HG03108 (cell line): ENCODE results near the gene DOCK3.
"Not testable (repeated sequence)": the region's sequence is repeated elsewhere in the genome, so short reads cannot be mapped to it uniquely, and the experiment has no call there.

Experiments used
- ATAC-seq: cut with Tn5 transposase; IDR thresholded peaks from one replicate; pipeline ENCODE4 v1.9.1; 2021; ENCODE audit warnings: moderate library complexity; ENCODE audit not compliant: unreplicated experiment

The DOCK3 gene

DNA sequence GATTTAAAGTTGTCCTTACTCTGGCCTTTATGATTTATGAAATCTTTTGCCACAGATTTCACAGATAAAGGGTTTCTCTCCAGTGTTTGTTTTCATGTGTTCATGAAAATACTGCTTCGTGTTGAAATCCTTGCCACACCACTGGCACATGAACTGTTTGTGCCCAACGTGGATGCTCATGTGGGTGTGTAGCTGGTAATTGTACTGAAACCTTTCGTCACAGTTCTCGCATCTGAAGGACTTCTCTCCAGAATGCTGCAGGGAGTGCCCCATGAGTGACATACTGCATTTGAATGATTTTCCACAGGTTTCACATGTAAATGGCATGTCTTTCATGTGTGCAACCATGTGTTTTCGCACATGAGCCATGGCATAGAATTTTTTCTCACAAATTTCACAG lies 111.9 kb downstream of the DOCK3 start:
- ATAC-seq = no peak

DNA sequence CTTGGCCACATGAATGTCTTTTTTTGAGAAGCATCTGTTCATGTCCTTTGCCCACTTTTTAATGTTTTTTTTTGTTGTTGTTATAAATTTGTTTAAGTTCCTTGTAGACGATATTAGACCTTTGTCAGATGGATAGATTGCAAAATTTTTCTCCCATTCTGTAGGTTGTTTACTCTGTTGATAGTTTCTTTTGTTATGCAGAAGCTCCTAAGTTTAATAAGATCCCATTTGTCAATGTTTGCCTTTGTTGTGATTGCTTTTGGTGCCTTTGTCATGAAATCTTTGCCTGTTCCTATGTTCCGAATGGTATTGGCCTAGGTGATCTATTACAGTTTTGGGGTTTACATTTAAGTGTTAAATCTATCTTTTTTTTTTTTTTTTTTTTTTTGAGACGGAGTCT lies 116.2 kb downstream of the DOCK3 start:
- ATAC-seq = not testable (repeated sequence)

DNA sequence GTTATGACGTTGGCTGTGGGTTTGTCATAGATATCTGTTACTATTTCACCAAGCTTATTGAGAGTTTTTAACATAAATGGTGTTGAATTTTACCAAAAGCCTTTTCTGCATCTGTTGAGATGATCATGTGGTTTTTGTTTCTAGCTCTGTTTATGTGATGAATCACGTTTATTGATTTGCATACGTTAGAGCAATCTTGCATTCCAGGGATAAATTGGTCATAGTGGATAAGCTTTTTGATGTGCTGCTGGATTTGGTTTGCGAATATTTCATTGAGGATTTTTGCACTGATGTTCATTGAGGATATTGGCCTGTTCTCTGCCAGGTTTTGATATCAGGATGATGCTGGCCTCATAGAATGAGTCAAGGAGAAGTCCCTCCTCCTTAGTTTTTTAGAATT lies 117.8 kb downstream of the DOCK3 start:
- ATAC-seq = no peak

DNA sequence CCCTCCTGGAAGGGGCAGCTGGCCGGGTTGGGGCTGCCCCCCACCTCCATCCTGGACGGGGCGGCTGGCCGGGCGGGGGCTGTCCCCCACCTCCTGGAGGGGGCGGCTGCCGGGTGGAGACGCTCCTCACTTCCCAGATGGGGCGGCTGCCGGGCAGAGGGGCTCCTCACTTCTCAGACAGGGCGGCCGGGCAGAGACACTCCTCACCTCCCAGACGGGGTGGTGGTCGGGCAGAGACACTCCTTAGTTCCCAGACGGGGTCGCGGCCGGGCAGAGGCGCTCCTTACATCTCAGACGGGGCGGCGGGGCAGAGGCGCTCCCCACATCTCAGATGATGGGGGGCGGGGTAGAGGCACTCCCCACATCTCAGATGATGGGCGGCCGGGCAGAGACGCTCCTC lies 129.1 kb downstream of the DOCK3 start:
- ATAC-seq = not testable (repeated sequence)

DNA sequence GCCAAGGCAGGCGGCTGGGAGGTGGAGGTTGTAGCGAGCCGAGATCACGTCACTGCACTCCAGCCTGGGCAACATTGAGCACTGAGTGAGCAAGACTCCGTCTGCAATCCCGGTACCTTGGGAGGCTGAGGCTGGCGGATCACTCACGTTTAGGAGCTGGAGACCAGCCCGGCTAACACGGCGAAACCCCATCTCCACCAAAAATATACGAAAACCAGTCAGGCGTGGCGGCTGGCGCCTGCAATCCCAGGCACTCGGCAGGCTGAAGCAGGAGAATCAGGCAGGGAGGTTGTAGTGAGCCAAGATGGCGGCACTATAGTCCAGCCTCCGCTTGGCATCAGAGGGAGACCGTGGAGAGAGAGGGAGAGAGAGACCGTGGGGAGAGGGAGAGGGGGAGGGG lies 129.6 kb downstream of the DOCK3 start:
- not testable (repeated sequence) for ATAC-seq

DNA sequence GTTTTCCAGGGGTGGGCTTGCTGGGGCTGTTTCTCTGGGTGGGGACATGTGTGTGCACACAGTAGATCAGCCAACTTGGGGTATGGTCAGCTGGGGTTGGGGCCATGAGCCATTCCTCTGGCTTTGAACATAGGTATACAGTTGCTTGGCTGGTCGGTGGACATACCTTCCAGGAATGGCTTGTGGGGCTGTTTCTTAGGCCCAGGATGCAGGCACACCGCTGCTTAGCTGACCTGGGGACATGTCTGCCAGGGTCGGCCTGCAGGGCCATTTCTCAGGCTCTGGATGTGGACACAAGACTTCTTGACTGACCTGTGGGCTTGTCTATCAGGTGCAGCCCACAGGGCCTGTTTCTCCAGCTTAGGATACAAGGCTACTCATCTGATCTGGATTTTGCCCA lies 130.6 kb downstream of the DOCK3 start:
- ATAC-seq = no peak

DNA sequence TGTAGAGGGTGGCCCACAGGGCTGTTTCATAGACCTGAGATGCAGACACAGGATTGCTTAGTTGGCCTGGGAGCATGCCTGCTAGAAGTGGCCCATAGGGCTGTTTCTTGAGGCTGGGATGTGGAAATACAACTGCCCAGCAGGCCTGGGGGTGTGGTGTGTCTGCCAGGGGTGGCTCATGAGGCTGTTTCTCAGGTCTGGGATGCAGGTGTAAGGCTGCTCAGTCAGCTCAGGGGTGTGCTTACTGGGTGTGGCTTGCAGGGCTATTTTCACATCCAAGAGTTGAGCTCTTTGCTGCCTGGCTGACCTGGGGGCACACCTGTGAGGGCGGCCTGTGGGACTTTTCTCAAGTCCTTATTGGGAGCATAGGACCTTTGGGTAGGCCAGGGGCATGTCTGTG lies 131.3 kb downstream of the DOCK3 start:
- ATAC-seq = no peak

DNA sequence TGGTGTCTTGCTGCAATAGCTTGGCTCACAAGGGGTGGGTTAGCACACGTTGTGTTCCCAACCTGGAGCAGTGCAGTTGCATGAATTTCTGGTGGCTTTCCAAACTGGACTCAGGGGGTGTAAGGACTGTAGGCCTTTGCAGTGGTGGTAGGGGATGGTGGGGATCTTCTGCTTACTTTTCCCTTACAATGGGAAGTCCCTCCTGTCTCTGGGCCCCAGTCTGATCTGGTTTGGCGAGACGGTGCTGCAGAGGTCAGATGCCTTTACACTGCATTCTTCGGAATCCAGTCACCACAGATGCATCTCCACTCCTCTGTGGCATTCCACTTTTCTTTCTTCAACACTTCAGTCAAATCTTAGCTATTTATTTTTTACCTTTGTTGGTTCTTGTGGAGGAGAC lies 132.1 kb downstream of the DOCK3 start:
- no peak for ATAC-seq

DNA sequence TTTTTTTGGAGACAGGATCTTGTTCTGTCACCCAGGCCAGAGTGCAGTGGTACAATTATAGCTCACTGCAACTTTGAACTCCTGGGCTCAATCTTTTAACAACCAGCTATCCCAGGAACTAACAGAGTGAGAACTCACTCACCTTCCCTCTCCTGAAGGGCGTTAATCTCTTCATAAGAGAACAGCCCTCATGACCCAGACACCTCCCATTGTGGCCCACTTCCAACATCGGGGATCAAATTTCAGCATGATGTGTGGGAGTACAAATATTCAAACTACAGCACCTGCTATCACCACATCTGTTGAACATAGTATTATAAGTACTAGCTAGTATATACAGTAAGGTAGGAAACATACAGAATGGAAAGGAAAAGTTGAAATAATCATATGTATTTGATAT lies 132.5 kb downstream of the DOCK3 start:
- no peak for ATAC-seq

DNA sequence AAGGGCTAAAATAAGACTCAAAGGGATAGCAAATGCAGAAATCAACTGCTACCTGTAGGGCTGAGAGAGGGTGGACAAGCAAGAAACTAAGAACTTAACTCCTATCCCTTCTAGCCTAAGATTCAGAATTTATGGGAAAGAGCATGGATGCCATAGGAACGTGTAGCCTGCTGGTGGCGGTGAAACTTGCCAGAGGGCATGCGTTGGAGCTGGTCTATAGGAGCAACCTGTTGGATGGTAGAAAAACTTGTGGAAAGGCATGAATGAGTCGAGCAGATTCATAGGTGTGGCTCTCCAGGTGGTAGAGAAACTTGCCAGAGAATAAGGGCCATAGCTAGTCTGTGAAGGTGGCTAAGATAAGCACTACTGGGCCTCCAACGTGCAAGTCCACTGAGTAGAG lies 137.2 kb downstream of the DOCK3 start:
- ATAC-seq = no peak

DNA sequence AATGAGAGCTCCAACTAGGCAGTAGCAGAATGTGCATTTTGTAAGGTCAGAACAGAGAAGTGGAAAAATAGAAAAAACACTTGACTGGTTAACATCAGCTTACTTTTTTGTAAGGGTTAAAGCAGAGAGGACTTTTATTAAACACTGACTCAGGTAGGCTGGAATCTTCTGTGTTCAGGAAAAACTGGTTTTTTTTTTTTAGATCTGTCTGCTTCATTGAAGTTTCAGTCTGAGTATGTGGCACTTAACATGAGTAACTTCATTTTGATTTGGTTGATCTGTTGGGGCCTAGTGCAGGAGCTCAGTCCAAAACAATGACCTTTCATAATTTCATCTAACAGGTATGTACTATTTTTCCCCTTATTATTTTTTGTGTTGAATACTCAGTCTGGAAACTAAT lies 141.1 kb downstream of the DOCK3 start:
- no peak for ATAC-seq

DNA sequence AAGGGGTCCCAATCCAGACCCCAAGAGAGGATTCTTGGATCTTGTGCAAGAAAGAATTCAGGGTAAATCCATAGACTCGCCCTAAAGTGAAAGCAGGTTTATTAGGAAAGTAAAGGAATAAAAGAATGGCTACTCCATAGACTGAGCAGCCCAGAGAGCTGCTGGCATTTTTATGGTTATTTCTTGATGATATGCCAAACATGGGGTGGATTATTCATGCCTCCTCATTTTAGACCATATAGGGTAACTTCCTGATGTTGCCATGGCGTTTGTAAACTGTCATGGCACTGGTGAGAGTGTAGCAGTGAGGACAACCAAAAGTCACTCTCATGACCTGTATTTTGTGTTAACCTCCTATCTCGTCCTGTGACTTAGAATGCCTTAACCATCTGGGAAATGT lies 142.2 kb downstream of the DOCK3 start:
- ATAC-seq = no peak

DNA sequence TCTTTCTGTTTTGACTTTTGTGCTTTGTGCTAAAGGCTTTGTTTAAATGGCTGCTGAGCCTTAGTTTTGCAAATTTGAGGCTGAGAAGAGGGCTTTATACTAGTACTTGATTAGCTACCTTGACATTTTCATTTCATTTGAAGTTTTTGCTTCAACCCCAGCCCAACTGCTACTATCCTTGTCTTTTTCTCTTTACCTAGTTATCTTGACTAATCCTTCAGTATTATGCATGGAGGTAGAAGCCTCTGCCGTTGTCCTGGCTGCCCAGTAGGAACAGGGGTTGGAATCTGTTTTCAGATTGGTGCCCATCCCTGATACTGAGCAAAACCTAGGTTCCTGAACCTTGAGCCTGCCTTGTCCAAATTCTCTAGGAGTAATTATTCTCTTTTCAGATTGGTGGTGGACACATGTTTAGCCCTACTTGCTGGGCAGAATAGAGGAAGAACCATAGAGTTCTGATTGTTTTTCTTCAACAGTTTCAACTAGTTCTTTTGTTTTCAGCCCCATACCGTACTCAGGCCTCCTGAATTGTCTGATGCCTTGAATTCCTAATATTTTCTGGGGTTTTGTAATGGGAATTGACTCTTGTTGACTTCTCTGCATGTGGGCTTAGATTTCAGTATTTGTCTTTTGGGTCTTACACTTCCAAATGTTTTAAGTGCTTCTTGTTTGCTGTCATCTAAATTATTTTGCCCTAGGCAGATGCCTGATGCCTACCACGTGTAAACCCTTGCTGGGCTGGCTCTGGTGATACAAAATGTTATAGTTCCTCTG lies 143.2 kb downstream of the DOCK3 start:
- ATAC-seq = no peak

DNA sequence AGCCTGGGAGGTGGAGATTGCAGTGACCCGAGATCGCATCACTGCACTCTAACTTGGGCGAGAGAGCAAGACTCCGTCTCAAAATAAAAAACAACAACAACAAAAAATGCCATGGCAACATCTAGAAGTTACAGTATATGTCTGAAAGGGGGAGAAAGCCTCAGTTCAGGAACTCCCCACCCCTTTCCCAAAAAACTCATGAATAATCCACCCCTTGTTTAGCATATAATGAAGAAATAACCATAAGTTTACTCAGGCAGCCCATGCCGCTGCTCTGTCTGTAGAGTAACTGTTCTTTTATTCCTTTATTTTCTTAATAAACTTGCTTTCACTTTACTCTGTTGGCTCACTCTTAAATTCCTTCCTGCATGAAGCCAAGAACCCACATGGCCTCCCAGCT lies 145.2 kb downstream of the DOCK3 start:
- no peak for ATAC-seq

DNA sequence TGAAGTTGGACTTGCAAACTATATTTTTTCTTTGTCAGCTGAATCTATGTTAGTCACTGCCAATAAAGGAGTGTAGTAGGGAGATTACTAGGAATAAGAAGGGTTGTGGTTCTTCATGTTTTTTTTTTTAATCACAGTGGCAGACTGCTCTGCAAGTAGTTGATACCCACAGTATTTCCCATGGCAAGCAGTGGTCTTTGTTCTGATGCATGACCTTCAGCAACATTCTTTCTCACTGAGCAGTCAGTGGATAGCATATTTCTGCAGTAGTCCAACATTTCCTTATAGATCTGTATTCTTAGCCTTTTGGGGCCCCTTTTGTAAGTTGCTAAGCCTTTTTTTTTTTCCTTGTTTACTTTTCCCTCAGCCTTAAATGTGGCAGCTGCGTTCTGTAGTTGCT lies 151.1 kb downstream of the DOCK3 start:
- no peak for ATAC-seq

DNA sequence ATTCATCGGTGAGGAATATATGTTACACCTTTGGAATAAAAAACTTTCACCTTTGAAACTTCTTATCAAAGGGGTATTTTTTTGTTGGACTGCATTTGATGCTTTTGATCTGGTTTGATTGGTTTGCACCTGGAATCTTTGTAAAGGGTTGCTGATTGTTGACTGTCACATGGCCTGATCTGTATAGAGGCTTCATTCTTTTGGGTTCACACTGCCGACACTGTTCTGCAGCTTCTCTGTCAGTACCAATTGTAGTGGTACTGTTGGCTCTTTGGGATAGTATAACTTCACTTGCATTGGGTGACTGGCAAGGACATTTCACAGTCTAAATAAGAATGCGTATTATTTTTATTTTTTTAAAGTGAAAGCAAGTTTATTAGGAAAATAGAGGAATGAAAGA lies 155.7 kb downstream of the DOCK3 start:
- ATAC-seq = no peak

DNA sequence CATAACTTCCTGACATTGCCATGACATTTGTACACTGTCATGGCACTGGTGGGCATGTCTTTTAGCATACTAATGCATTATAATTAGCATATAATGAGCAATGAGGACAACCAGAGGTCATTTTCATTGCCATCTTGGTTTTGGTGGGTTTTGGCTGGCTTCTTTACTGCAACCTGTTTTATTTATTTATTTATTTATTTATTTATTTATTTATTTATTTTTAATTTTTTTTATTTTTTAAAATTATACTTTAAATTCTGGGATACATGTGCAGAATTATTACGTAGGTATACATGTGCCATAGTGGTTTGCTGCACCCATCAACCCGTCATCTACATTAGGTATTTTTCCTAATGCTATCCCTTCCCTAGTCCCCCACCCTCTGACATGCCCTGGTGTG lies 156.3 kb downstream of the DOCK3 start:
- ATAC-seq = not testable (repeated sequence)

DNA sequence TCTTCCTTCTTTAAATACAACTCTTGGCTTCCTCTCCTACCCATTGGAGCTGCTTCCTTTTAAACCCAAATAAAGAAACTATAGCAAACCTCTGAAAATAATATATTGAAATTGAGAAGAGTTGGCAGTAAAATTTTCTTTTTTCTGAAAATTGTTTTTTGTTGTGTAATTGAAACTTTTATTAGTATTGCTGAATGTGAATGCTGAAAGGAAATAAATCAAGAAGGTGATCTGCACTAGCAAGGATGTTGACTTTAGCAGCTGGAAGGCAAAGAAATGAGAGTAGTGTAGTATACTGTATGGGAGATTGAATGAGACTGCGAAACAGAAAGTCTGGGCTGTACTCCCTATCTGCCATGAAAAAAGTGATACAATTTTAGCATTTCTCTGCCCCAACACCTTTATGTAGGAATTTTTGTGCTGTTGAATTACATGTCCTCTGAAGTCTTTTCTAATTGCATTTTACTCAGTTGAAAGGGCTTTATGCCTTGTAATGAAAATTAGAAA lies 166.3 kb downstream of the DOCK3 start:
- no peak for ATAC-seq

DNA sequence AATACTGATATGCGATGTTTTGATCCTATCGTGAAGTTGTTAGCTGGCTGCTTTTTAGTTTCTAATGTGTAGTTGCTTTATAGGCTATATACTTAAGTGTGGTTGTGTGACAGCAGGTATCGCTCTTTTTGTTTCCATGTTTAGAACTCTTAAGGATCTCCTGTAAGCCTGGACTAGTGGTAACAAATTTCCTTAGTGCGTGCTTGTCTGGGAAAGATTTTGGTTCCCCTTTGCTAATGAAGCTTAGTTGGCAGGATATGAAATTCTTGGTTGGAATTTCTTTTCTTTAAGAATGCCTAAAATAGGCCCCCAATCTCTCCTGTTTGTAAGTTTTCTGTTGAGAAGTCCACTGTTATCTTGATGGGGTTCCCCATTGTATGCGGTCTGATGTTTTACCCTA lies 173.6 kb downstream of the DOCK3 start:
- ATAC-seq = no peak

DNA sequence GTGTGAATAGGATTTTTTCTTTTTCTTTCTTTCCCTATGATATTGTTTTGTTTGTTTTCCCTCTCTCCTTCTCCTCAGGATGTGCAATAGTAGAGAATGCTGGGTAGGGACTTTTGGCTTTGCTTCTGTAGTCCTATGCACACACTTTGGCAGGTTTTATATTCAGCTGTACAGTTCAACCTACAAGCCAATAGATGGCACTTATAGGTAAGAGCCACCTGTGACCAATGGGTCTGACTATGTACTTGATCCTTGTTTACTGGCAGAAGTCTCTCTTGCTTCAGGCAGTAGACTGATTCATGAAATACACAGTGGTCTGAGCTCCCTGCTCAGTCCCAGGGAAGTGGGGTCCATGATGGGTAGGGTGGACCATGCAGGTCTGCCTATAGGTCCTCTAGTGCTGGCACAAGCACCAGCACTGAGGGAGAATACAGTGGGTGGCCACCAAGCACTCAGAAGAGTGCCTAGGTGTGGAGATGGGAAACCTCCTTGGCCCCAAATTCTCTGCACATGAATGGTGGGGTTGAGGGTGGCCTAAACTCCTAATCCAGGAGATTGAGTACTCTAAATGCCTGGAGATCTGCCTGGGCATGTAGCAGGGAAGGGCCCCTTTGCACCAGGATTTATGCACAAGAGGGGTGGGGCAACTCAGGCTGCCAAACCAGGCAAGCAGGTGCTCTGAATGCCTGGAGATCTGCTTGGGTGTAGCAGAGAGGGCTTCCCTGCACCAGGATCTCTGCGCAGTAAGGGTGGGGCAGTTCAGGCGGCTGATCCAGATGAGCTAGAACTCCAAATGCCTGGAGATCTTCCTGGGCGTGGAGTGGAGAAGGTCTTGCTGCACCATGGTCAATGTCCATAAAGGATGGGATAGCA lies 176.1 kb downstream of the DOCK3 start:
- ATAC-seq = no peak

DNA sequence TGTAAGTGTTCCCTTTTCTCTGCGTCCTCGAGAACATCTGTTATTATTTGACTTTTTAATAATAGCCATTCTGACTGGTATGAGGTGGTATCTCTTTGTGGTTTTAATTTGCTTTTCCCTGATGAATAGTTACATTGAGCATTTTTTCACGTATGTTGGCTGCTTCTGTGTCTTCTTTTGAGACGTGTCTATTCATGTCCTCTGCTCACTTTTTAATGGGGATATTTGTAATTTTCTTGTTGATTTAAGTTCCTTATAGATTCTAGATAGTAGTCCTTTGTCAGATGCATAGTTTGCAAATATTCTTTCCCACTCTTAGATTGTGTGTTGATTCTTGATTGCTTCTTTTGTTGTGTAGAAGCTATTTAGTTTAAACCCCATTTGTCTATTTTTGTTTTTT lies 179.2 kb downstream of the DOCK3 start:
- ATAC-seq = no peak

DNA sequence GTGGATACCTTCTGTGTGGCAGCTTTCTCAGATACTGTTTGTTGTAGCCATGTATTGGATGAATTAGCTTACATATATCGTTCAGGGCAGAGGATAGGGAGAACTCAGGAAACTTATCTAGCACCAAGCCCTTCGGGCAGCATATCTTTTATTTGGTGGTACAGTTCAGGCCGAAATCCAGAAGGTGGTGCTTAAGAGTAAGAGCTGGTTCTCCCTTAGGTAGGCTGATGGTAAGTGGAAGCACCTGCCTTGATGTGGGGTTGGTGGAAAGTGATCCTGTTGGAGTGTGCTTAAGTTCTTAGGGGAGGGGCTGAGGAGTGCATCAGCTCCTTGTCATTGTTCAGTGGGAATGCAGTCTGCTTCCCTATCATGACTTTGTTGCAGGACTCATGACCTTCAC lies 187.5 kb downstream of the DOCK3 start:
- ATAC-seq = no peak
